Activated CD8-positive, alpha-beta memory T cell treated with anti-CD3 and anti-CD28 coated beads, Interleukin-2, amount 10 ng/mL, durations not matched to agents 7 days and 5 days (primary cell): ENCODE results near the gene DUSP8. TPM values are rescaled to one million over a fixed set of nuclear protein-coding genes. Genes with fewer than 3 reads are reported as not detected.
"Not testable (repeated sequence)": the region's sequence is repeated elsewhere in the genome, so short reads cannot be mapped to it uniquely, and the experiment has no call there.

Source experiments
- ATAC-seq: fragments of 150-1000 bp; cut with Tn5 transposase; one replicate; pipeline ENCODE4 v1.10.0; 2021; ENCODE audit warnings: moderate library complexity
- CTCF ChIA-PET: fragments of 350-600 bp; sonication (Branson Sonifier 250); formaldehyde crosslinking; loops from one replicate; lab custom pipeline; 2021; ENCODE audit warnings: antibody characterized with exemption; lab: Charles Lee
- DNase-seq: peaks from one replicate; pipeline ENCODE4 v3.0.0-alpha.2; 2020
- H3K27ac Mint-ChIP-seq: one replicate; pipeline ENCODE4 v1.8.0; 2021; ENCODE audit warnings: mild to moderate bottlenecking, mixed read lengths
- H3K27me3 Mint-ChIP-seq: one replicate; pipeline ENCODE4 v1.8.0; 2021; ENCODE audit warnings: mixed read lengths
- H3K36me3 Mint-ChIP-seq: one replicate; pipeline ENCODE4 v1.8.0; 2021; ENCODE audit warnings: mild to moderate bottlenecking, mixed read lengths
- H3K4me1 Mint-ChIP-seq: one replicate; pipeline ENCODE4 v1.8.0; 2021; ENCODE audit warnings: mixed read lengths
- H3K4me3 Mint-ChIP-seq: one replicate; pipeline ENCODE4 v1.8.0; 2021; ENCODE audit warnings: mild to moderate bottlenecking, moderate library complexity, mixed read lengths
- H3K9me3 Mint-ChIP-seq: one replicate; pipeline ENCODE4 v1.8.0; 2022; ENCODE audit warnings: low read depth, mixed read lengths
- total RNA-seq, 2 experiments: library from RNA; stranded (reverse); gene quantifications; one replicate each; pipeline ENCODE4 v1.2.3, GENCODE V29; 2021

The DUSP8 gene
- total RNA-seq, 2 experiments from 2014 or later = 0.50 to 1.1 TPM

DNA sequence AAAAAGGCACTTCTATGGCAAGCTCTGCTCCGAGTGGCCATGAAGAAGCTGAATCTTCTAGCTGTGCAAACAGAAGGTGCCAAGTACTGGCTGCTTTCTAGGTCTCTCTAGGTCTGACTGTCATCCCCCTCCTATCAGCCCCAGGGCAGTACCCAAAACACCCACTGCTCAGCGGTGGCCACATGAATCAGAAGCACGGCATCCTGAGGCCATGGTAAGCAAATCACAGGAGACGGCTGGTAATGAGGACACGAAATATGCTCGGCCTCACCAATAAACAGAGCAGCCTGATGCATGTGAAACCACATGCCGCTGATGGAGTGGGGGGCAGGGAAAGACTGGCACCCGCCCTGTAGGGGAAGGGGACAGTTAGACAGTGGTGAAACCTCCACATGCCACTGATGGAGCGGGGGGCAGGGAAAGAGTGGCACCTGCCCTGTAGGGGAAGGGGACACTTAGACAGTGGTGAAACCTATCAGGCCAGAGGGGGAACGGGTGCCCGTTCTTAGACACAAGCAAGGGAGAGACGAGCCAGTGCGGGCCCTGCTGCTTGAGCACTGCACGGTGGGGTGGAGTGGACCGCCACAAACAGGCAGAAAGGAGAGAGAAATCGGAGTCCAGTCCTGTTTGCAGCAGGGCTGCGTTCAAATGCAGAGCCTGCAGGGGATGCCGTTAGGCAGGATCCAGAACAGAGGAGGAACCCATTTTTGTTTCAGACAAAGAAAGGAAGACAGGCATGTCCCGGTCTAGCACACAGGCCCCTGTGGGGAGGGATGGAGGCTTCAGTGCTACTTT lies 55.6 kb downstream of the DUSP8 start:
- Mint-ChIP-seq H3K27ac (no peak overlapping the region), H3K27me3 (no peaks in the 10 kb centered on the region), H3K36me3 (peaks cover 1% of the 10 kb centered on the region), H3K4me3 (no peak overlapping the region), H3K4me1 (peaks cover 8% of the 10 kb centered on the region), H3K9me3 (no peaks in the 10 kb centered on the region)
- no peak for DNase-seq
- no peak for ATAC-seq
- CTCF ChIA-PET = interaction anchor here (1.4 to 2.2 kb wide), 3 partner anchors 58 to 253 kb away, joined by 3 to 13 read pairs (median 6); no protein-coding TSS in a partner anchor

GRCh38 chr11:1515082-1516060 lies 56.7 kb downstream of the DUSP8 start:
- CTCF ChIA-PET = interaction anchor here (0.6 to 2.2 kb wide), 11 partner anchors 10 to 659 kb away, joined by 3 to 13 read pairs (median 4); no protein-coding TSS in a partner anchor
- no peaks in the 10 kb centered on the region for H3K9me3 Mint-ChIP-seq
- H3K4me1 Mint-ChIP-seq = peaks cover 8% of the 10 kb centered on the region
- H3K27ac Mint-ChIP-seq = no peak overlapping the region
- no peak overlapping the region for H3K4me3 Mint-ChIP-seq
- DNase-seq (peak; percentile 71), ATAC-seq (peak; percentile 72)
- H3K36me3 Mint-ChIP-seq = peaks cover 1% of the 10 kb centered on the region
- H3K27me3 Mint-ChIP-seq = no peaks in the 10 kb centered on the region

DNA sequence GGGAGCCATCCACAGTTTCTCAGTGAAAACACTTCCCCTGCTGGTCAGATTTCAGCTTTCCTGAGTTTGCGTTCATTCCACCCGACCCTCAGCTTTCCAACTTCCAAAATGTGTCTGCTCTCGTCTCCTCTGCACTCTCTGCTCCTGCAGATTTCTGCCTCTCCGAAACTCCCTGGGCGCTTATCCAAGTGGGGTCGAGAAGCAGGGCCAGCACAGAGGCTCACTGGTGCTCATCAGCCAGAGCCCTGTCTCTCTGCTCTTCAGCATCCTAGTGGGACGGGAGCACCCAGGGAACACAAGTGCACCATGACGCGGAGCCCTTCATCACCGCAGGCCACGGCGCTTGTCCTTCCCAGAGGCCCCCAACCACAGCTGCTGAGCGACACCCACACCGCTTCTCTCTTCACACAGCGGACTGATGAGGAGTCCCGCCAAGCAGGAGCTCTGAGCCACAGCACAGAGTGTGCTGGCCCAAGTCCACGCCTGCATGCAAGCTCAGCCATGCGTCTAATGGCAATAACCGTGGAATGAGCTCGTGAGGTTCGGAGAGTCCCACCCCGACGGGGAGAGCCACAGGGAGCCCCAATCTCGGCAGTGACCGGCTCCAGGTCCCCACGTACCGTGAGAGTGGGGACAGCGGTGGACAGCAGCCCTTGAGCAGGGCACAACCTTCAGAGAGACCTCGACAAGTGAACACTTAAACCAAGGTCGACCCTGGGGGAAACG lies 57.6 kb downstream of the DUSP8 start:
- DNase-seq (no peak), ATAC-seq (no peak)
- Mint-ChIP-seq H3K36me3 (peaks cover 1% of the 10 kb centered on the region), H3K4me1 (peaks cover 8% of the 10 kb centered on the region), H3K4me3 (no peak overlapping the region), H3K9me3 (no peaks in the 10 kb centered on the region), H3K27me3 (no peaks in the 10 kb centered on the region), H3K27ac (no peak overlapping the region)
- CTCF ChIA-PET = interaction anchor here (0.6 to 2.2 kb wide), 10 partner anchors 11 to 658 kb away, joined by 3 to 13 read pairs (median 4); no protein-coding TSS in a partner anchor

DNA sequence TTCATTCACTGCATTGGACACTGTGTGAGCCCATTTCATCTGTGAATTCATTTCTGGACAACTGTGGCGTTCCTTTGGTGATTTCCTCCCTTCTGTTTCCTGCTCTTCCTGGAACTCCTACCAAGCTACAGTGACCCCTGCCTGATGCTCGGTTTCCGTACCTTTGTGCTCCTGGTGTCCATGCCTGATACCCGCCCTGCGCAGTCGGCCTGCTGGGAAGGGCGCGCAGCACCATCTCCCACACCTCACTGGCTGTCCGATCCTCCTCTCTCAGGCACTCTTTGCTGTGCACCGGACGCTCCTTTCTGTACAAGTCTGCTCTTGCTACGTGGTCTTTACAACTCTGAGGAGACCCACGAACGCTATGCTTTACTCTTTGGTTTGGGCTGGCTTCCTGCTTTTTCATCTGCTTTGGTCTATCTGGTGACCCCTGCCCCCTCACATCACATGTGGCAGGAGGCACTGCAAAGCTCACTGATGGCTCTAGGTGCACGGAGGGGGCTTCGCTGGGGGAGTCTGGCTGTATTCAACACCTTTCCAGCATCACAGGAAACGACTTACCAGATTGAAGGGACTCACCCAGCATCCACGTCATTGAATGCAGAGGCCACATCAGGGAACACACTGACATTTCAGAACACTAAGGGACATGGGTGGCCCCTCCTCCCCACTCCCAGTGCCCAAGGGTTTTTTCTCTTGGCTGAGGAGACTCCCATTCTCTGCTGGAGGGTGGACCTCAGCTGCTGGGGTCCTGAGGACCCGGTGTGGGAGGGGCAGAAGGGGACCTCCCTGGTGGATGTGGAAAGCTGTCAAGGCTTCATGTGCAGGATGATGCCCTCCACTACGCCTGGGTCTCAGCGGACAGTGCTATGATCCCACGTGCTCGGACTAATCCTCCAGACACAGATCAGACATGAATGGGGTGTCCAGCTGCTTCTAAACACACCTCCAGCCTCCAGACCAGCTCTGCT lies 58.5 kb downstream of the DUSP8 start:
- DNase-seq = no peak
- CTCF ChIA-PET = interaction anchor here (0.7 to 1.9 kb wide), 3 partner anchors 61 to 202 kb away, joined by 3 to 5 read pairs (median 4); no protein-coding TSS in a partner anchor
- Mint-ChIP-seq H3K36me3 (peaks cover 1% of the 10 kb centered on the region), H3K27me3 (no peaks in the 10 kb centered on the region), H3K4me3 (no peak overlapping the region), H3K9me3 (no peaks in the 10 kb centered on the region), H3K27ac (no peak overlapping the region), H3K4me1 (peaks cover 8% of the 10 kb centered on the region)
- ATAC-seq = no peak

- H3K4me1 Mint-ChIP-seq, H3K9me3 Mint-ChIP-seq, H3K4me3 Mint-ChIP-seq, H3K27me3 Mint-ChIP-seq, H3K36me3 Mint-ChIP-seq, H3K27ac Mint-ChIP-seq, DNase-seq, CTCF ChIA-PET, ATAC-seq: not testable (repeated sequence)
Observed at GRCh38 chr11:1512531-1513258, 59.4 kb downstream of the DUSP8 start.

GRCh38 chr11:1511937-1512496 lies 60.1 kb downstream of the DUSP8 start:
- ATAC-seq (no peak), DNase-seq (no peak)
- peaks cover 1% of the 10 kb centered on the region for H3K36me3 Mint-ChIP-seq
- CTCF ChIA-PET = no interaction called here
- peaks cover 8% of the 10 kb centered on the region for H3K4me1 Mint-ChIP-seq
- H3K9me3 Mint-ChIP-seq = no peaks in the 10 kb centered on the region
- no peaks in the 10 kb centered on the region for H3K27me3 Mint-ChIP-seq
- no peak overlapping the region for H3K4me3 Mint-ChIP-seq
- H3K27ac Mint-ChIP-seq = no peak overlapping the region

DNA sequence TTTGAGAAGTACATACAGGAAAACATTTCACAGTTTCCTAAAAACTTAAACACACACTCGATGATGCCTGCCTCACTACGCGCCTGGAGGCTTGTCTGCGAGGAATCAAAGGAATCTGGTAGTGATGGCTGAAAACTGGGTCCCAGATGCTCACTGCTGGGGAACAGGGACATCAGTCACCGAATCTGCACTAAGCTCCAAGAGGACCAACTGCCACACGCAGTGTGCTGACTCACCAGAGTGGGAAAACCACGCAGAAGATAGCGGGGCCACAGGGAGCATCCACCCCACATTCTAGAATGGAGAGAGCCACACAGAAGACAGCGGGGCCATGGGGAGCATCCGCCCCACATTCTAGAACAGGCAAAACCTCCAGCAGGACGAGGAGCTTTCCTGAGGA lies 61.1 kb downstream of the DUSP8 start:
- no peaks in the 10 kb centered on the region for H3K9me3 Mint-ChIP-seq
- H3K27me3 Mint-ChIP-seq = no peaks in the 10 kb centered on the region
- peaks cover 1% of the 10 kb centered on the region for H3K36me3 Mint-ChIP-seq
- H3K4me1 Mint-ChIP-seq = peaks cover 7% of the 10 kb centered on the region
- H3K27ac Mint-ChIP-seq = no peak overlapping the region
- CTCF ChIA-PET = interaction anchor here (1.3 kb wide), 1 partner anchor 64 kb away, joined by 3 read pairs; no protein-coding TSS in a partner anchor
- DNase-seq (no peak), ATAC-seq (no peak)
- H3K4me3 Mint-ChIP-seq = no peak overlapping the region

- H3K27me3 Mint-ChIP-seq, H3K9me3 Mint-ChIP-seq, H3K4me3 Mint-ChIP-seq, H3K36me3 Mint-ChIP-seq, DNase-seq, H3K4me1 Mint-ChIP-seq, H3K27ac Mint-ChIP-seq, ATAC-seq: not testable (repeated sequence)
- CTCF ChIA-PET = interaction anchor here (1.3 kb wide), 1 partner anchor 65 kb away, joined by 3 read pairs; no protein-coding TSS in a partner anchor
Observed at GRCh38 chr11:1510351-1510750, 61.7 kb downstream of the DUSP8 start.

DNA sequence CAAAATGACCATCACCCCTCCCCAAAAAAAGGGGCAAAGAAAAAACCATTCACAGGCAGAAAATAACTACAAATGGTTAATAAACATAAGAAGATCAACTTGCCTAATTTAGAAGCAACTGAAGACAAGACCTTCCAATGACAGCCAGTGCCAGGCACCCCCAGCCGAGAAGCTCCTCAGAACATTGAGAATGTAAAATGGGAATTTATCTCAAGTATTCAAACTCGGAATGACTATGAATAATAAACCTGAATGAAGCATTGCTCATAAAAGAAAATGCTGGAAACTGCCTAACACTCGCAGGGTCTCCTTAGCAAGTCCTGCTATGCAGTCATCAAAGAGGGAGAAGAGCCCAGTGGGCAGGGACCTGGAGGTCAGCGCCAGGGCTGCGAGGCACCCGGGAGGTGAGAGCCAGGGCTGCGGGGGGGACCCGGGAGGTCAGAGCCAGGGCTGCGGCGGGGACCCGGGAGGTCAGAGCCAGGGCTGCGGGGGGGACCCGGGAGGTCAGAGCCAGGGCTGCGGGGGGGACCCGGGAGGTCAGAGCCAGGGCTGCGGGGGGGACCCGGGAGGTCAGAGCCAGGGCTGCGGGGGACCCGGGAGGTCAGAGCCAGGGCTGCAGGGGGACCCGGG lies 62.3 kb downstream of the DUSP8 start:
- CTCF ChIA-PET = no interaction called here
- no peaks in the 10 kb centered on the region for H3K27me3 Mint-ChIP-seq
- DNase-seq = no peak

DNA sequence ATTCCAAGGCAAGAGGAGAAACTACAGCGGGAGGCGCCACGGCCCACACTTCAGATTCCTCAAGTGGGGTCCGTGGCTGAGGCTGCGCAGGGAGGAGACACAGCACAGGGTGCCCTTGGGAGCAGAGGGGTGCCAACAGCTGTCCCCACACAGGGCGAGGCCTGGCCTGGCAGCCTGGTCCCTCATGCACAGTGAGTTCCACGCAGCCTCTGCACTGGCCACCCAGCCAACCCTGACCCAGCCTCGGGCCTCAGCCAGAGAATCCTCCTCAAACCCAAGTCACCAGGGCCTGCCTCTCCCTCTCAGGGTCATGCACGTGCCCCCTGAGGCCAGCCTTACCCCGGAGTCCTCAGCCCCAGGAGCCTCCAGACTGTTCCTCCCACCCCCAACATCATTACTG lies 63.1 kb downstream of the DUSP8 start:
- CTCF ChIA-PET = no interaction called here
- no peak overlapping the region for H3K27ac Mint-ChIP-seq
- H3K4me1 Mint-ChIP-seq = peaks cover 4% of the 10 kb centered on the region
- no peak overlapping the region for H3K4me3 Mint-ChIP-seq
- H3K9me3 Mint-ChIP-seq = no peaks in the 10 kb centered on the region
- ATAC-seq = no peak
- no peaks in the 10 kb centered on the region for H3K36me3 Mint-ChIP-seq
- no peak for DNase-seq
- no peaks in the 10 kb centered on the region for H3K27me3 Mint-ChIP-seq

More for the DNA sequence above, 62.3 kb downstream of the DUSP8 start:
- Mint-ChIP-seq H3K4me3 (no peak overlapping the region), H3K4me1 (peaks cover 4% of the 10 kb centered on the region), H3K36me3 (peaks cover 1% of the 10 kb centered on the region), H3K9me3 (no peaks in the 10 kb centered on the region), H3K27ac (no peak overlapping the region)
- no peak for ATAC-seq

DNA sequence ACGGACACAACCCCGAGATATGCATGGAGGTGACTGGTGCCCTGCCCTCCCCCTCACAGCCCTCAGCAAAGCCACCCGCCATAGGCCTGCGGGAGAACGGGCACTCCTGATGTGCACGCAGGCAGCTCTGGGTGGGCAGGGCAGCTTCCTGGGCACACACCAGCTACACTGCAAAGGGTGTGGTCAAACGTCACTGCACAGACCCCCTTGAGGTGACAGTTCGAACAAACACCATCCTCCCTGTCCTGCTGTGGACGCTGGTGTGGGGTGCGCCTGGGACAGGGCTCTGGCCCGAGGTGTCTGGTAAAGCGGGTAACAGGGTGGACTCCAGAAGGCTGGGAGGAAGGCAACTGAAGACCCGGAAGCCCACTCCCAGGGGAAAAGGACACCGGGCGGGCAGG lies 63.6 kb downstream of the DUSP8 start:
- H3K4me3 Mint-ChIP-seq = no peak overlapping the region
- ATAC-seq (no peak), DNase-seq (no peak)
- peaks cover 2% of the 10 kb centered on the region for H3K4me1 Mint-ChIP-seq
- CTCF ChIA-PET = no interaction called here
- no peak overlapping the region for H3K27ac Mint-ChIP-seq
- H3K27me3 Mint-ChIP-seq = no peaks in the 10 kb centered on the region
- H3K36me3 Mint-ChIP-seq = no peaks in the 10 kb centered on the region
- H3K9me3 Mint-ChIP-seq = no peaks in the 10 kb centered on the region
